ENCODE measurements around the gene PEX11G. TPM values are rescaled to one million over a fixed set of nuclear protein-coding genes. Genes with fewer than 3 reads are reported as not detected.

Gene PEX11G
- total RNA-seq, 1 donor, result 2.9 TPM

DNA sequence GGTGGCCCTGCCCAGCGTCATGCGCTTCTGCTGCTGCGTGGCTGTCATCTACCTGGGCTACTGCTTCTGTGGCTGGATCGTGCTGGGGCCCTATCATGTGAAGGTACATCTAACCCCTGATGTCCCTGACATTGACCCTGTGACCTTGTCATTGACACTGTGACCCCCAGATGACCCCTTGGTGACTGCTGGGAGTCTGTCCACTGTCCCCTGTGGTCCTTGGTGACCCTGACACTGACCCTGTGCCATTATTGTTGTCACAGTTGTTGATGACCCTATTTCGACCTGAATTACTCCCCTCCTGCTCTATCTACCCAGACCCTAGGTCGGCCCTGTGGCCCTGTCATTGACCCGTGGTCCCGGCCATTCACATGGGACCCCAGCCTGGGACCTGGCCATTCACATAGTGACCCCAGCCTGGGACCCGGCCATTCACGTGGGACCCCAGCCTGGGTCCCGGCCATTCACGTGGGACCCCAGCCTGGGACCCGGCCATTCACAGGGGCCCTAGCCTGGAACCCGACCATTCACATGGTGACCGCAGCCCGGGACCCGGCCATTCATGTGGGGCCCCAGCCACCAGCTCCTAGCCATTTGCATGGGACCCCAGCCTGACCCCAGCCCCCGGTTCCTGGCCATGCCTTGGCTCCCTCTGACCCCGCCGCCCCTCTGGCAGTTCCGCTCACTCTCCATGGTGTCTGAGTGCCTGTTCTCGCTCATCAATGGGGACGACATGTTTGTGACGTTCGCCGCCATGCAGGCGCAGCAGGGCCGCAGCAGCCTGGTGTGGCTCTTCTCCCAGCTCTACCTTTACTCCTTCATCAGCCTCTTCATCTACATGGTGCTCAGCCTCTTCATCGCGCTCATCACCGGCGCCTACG is 41.0 kb upstream of the PEX11G start:
- DNase-seq (ENCODE audit: insufficient read length, low spot score, missing footprints), result no peak
- H3K36me3 ChIP-seq (ENCODE audit: insufficient read depth, low read length), result peaks cover 5% of the 10 kb centered on the region
- peaks cover 7% of the 10 kb centered on the region for H3K4me1 ChIP-seq (ENCODE audit: insufficient read depth, low read length)
- no peaks in the 10 kb centered on the region for H3K79me2 ChIP-seq (ENCODE audit: insufficient read depth, low read length)
- no peak overlapping the region for H2AFZ ChIP-seq (ENCODE audit: low read length)
- no peak overlapping the region for H3K27ac ChIP-seq (ENCODE audit: low read depth, low read length)
- no peaks in the 10 kb centered on the region for H3K27me3 ChIP-seq (ENCODE audit: insufficient read depth, low read length)
- H3K4me3 ChIP-seq (ENCODE audit: insufficient read depth, low read length), result no peak overlapping the region
- no peaks in the 10 kb centered on the region for H4K20me1 ChIP-seq (ENCODE audit: insufficient read depth, low read length)
- TF ChIP-seq, protein P1, sequence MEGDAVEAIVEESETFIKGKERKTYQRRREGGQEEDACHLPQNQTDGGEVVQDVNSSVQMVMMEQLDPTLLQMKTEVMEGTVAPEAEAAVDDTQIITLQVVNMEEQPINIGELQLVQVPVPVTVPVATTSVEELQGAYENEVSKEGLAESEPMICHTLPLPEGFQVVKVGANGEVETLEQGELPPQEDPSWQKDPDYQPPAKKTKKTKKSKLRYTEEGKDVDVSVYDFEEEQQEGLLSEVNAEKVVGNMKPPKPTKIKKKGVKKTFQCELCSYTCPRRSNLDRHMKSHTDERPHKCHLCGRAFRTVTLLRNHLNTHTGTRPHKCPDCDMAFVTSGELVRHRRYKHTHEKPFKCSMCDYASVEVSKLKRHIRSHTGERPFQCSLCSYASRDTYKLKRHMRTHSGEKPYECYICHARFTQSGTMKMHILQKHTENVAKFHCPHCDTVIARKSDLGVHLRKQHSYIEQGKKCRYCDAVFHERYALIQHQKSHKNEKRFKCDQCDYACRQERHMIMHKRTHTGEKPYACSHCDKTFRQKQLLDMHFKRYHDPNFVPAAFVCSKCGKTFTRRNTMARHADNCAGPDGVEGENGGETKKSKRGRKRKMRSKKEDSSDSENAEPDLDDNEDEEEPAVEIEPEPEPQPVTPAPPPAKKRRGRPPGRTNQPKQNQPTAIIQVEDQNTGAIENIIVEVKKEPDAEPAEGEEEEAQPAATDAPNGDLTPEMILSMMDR (IDR thresholded peaks at IDR 0.05; ENCODE audit: extremely low read depth, low read depth, low read length), result no peak
- H3K9me3 ChIP-seq (ENCODE audit: low read depth, low read length), result no peaks in the 10 kb centered on the region
- no peak overlapping the region for H3K4me2 ChIP-seq (ENCODE audit: insufficient read depth, low read length)

DNA sequence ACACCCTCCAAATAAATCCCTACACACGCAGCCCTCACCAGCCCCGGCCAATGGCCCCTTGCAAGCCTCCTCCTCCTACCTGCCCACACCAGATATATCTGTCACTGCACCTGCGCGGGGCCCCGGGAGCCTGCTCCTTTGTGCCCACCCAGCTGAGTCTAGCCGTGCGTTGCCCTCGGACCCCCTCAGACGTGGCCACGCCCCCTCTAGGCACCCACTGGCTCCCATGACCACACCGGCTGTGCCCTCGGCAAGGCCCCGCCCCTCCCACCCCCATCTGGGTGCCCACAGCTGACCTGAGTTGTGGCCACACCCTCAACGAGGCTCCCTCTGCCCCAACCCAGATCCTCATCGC is 40.4 kb upstream of the PEX11G start:
- peaks cover 7% of the 10 kb centered on the region for H3K4me1 ChIP-seq (ENCODE audit: insufficient read depth, low read length)
- H4K20me1 ChIP-seq (ENCODE audit: insufficient read depth, low read length), result no peaks in the 10 kb centered on the region
- H3K4me2 ChIP-seq (ENCODE audit: insufficient read depth, low read length), result no peak overlapping the region
- no peak overlapping the region for H3K4me3 ChIP-seq (ENCODE audit: insufficient read depth, low read length)
- TF ChIP-seq, protein P1 (IDR thresholded peaks at IDR 0.05; ENCODE audit: extremely low read depth, low read depth, low read length), result no peak
- H3K27ac ChIP-seq (ENCODE audit: low read depth, low read length), result no peak overlapping the region
- H3K36me3 ChIP-seq (ENCODE audit: insufficient read depth, low read length), result peaks cover 5% of the 10 kb centered on the region
- DNase-seq (ENCODE audit: insufficient read length, low spot score, missing footprints), result no peak
- H3K9me3 ChIP-seq (ENCODE audit: low read depth, low read length), result no peaks in the 10 kb centered on the region
- no peak overlapping the region for H2AFZ ChIP-seq (ENCODE audit: low read length)
- no peaks in the 10 kb centered on the region for H3K79me2 ChIP-seq (ENCODE audit: insufficient read depth, low read length)
- H3K27me3 ChIP-seq (ENCODE audit: insufficient read depth, low read length), result no peaks in the 10 kb centered on the region

DNA sequence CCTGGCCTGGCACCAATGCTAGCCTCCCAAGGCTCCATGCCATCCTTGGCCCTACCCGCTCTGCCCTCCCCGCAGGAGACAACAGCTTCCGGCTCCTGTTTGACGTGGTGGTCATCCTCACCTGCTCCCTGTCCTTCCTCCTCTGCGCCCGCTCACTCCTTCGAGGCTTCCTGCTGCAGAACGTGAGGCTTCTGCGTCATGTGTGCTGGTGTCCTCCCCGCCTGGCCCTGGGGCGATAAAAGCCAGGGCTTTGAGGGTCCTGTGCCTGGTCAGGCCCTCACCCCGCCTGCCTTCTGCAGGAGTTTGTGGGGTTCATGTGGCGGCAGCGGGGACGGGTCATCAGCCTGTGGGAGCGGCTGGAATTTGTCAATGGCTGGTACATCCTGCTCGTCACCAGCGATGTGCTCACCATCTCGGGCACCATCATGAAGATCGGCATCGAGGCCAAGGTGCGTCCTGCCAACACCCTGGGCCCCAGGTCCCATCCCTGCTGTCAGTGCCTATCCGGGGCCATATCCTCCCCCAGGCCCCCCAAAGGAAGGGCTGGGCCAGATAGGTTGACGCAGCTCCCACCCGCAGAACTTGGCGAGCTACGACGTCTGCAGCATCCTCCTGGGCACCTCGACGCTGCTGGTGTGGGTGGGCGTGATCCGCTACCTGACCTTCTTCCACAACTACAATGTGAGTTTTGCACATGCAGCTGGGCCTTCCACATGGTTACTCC is 39.8 kb upstream of the PEX11G start:
- Histone ChIP-seq H4K20me1 (ENCODE audit: insufficient read depth, low read length) (no peaks in the 10 kb centered on the region), H2AFZ (ENCODE audit: low read length) (no peak overlapping the region), H3K27ac (ENCODE audit: low read depth, low read length) (no peak overlapping the region), H3K27me3 (ENCODE audit: insufficient read depth, low read length) (no peaks in the 10 kb centered on the region), H3K36me3 (ENCODE audit: insufficient read depth, low read length) (peaks cover 5% of the 10 kb centered on the region), H3K79me2 (ENCODE audit: insufficient read depth, low read length) (no peaks in the 10 kb centered on the region), H3K4me2 (ENCODE audit: insufficient read depth, low read length) (no peak overlapping the region), H3K9me3 (ENCODE audit: low read depth, low read length) (no peaks in the 10 kb centered on the region), H3K4me1 (ENCODE audit: insufficient read depth, low read length) (peaks cover 7% of the 10 kb centered on the region), H3K4me3 (ENCODE audit: insufficient read depth, low read length) (no peak overlapping the region)
- no peak for DNase-seq (ENCODE audit: insufficient read length, low spot score, missing footprints)
- TF ChIP-seq, protein P1 (IDR thresholded peaks at IDR 0.05; ENCODE audit: extremely low read depth, low read depth, low read length), result no peak

DNA sequence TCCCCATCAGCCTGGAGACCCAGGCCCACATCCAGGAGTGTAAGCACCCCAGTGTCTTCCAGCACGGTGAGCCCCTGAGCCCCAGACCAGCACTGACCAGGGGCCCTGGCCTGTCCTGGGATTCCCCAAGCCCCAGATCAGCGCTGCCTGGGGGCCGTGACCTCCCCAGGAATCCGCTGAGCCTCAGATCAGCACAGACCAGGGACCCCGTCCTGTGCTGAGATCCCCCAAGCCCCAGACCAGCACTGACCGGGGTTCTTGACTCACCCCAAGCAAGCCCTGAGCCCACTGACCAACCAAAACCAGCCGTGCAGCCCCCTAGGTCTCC is 39.3 kb upstream of the PEX11G start:
- Histone ChIP-seq H2AFZ (ENCODE audit: low read length) (no peak overlapping the region), H3K4me2 (ENCODE audit: insufficient read depth, low read length) (no peak overlapping the region), H3K4me1 (ENCODE audit: insufficient read depth, low read length) (peaks cover 6% of the 10 kb centered on the region), H3K9me3 (ENCODE audit: low read depth, low read length) (no peaks in the 10 kb centered on the region), H4K20me1 (ENCODE audit: insufficient read depth, low read length) (no peaks in the 10 kb centered on the region), H3K79me2 (ENCODE audit: insufficient read depth, low read length) (peaks cover 5% of the 10 kb centered on the region), H3K27ac (ENCODE audit: low read depth, low read length) (no peak overlapping the region), H3K27me3 (ENCODE audit: insufficient read depth, low read length) (no peaks in the 10 kb centered on the region), H3K4me3 (ENCODE audit: insufficient read depth, low read length) (no peak overlapping the region), H3K36me3 (ENCODE audit: insufficient read depth, low read length) (peaks cover 5% of the 10 kb centered on the region)
- DNase-seq (ENCODE audit: insufficient read length, low spot score, missing footprints), result no peak
- TF ChIP-seq, protein P1 (IDR thresholded peaks at IDR 0.05; ENCODE audit: extremely low read depth, low read depth, low read length), result no peak

Measured in osteoblast (primary cell).